PFSK-1 (cell line): Measurements from ENCODE around the gene FRMD4A.

ENCODE experiments used
- FOXP2 ChIP-seq: optimal IDR thresholded peaks from 2 replicates; pipeline ENCODE3; 2011; ENCODE audit warnings: borderline replicate concordance, control low read depth, inconsistent platforms; ENCODE audit not compliant: insufficient read depth; ENCODE audit errors: extremely low read length, extremely low read depth
- POLR2AphosphoS5 ChIP-seq: IDR thresholded peaks from 2 replicates; pipeline ENCODE4 v1.6.1; 2012; ENCODE audit warnings: low read depth, mild to moderate bottlenecking, control low read depth, low read length, moderate library complexity
- REST ChIP-seq, 2 experiments: IDR thresholded peaks; 2 replicates each; pipeline versions ENCODE4 v1.6.1 to v1.8.0; 2011 to 2012; ENCODE audit warnings: low read depth in 2 of 2, low read length in 2 of 2, control low read depth in 1 of 2, inconsistent platforms in 1 of 2, mild to moderate bottlenecking in 1 of 2, moderate library complexity in 1 of 2; ENCODE audit not compliant: insufficient read depth in 1 of 2
- SIN3A ChIP-seq: IDR thresholded peaks from 2 replicates; pipeline ENCODE4 v1.6.1; 2012; ENCODE audit warnings: mild to moderate bottlenecking, low read length, moderate library complexity, borderline replicate concordance; ENCODE audit not compliant: insufficient read depth
- TAF1 ChIP-seq: IDR thresholded peaks from 2 replicates; pipeline ENCODE4 v1.6.1; 2012; ENCODE audit warnings: low read length, control low read depth, borderline replicate concordance; ENCODE audit not compliant: insufficient read depth

Gene FRMD4A

GRCh38 chr10:14329746-14330173 is 964 bp downstream of the FRMD4A start:
- TF ChIP-seq REST (IDR thresholded peaks at IDR 0.05; ENCODE audit: insufficient read depth in 1 of 2, low read depth in 2 of 2, low read length in 2 of 2) (no peak), POLR2AphosphoS5 (no peak), FOXP2 (no peak), TAF1 (no peak), SIN3A (no peak)

- no peak for TF ChIP-seq TAF1
- TF ChIP-seq POLR2AphosphoS5 = no peak
- TF ChIP-seq REST (IDR thresholded peaks at IDR 0.05; ENCODE audit: insufficient read depth in 1 of 2, low read depth in 2 of 2, low read length in 2 of 2) = no peak
- no peak for TF ChIP-seq SIN3A
Measured at GRCh38 chr10:14328881-14329672, 1.6 kb downstream of the FRMD4A start.

- TF ChIP-seq POLR2AphosphoS5 (no peak), FOXP2 (no peak), TAF1 (no peak), SIN3A (no peak), REST (IDR thresholded peaks at IDR 0.05; ENCODE audit: insufficient read depth in 1 of 2, low read depth in 2 of 2, low read length in 2 of 2) (no peak)
Measured at GRCh38 chr10:14327527-14327926, 3.2 kb downstream of the FRMD4A start.

- no peak for TF ChIP-seq REST (IDR thresholded peaks at IDR 0.05; ENCODE audit: insufficient read depth in 1 of 2, low read depth in 2 of 2, low read length in 2 of 2)
- TF ChIP-seq POLR2AphosphoS5 = no peak
- TF ChIP-seq TAF1 = no peak
- TF ChIP-seq FOXP2 = no peak
- TF ChIP-seq SIN3A = no peak
Measured at GRCh38 chr10:14326581-14326980, 4.1 kb downstream of the FRMD4A start.
